NCI-H2081 treated with DMSO at 0.1 percent for 48 hours (cell line): ENCODE results near the gene DPEP2.
"Not testable (repeated sequence)": the region's sequence is repeated elsewhere in the genome, so short reads cannot be mapped to it uniquely, and the experiment has no call there.

Source experiments
- DNase-seq: peaks from one replicate; lab custom pipeline; 2025; lab: John Stamatoyannopoulos, UW

DPEP2 gene

GRCh38 chr16:68005211-68005610, 5.9 kb upstream of the DPEP2 start:
- DNase-seq = no peak

- DNase-seq = no peak
These were observed 3.7 kb upstream of the DPEP2 start for GRCh38 chr16:68003031-68003430.

GRCh38 chr16:68000450-68000849, 1.2 kb upstream of the DPEP2 start:
- DNase-seq = no peak

GRCh38 chr16:67999985-68000384, 701 bp upstream of the DPEP2 start:
- DNase-seq = no peak

GRCh38 chr16:67998231-67998778, 979 bp downstream of the DPEP2 start:
- DNase-seq = not testable (repeated sequence)

GRCh38 chr16:67996666-67997065, 2.6 kb downstream of the DPEP2 start:
- no peak for DNase-seq

GRCh38 chr16:67995423-67995822, 3.9 kb downstream of the DPEP2 start:
- no peak for DNase-seq

- not testable (repeated sequence) for DNase-seq
These were observed 5.3 kb downstream of the DPEP2 start for GRCh38 chr16:67994040-67994408.

GRCh38 chr16:67993207-67994039, 5.9 kb downstream of the DPEP2 start:
- DNase-seq = peak; percentile 8

- no peak for DNase-seq
These were observed 6.5 kb downstream of the DPEP2 start for GRCh38 chr16:67992661-67993206.

GRCh38 chr16:67990018-67990386, 9.3 kb downstream of the DPEP2 start:
- no peak for DNase-seq

- no peak for DNase-seq
These were observed 9.8 kb downstream of the DPEP2 start for GRCh38 chr16:67989322-67990017.

GRCh38 chr16:67988675-67989074, 10.6 kb downstream of the DPEP2 start:
- no peak for DNase-seq

GRCh38 chr16:67987460-67988160, 11.7 kb downstream of the DPEP2 start:
- no peak for DNase-seq

- no peak for DNase-seq
These were observed 12.3 kb downstream of the DPEP2 start for GRCh38 chr16:67986949-67987348.

- DNase-seq = no peak
These were observed 17.1 kb downstream of the DPEP2 start for GRCh38 chr16:67982011-67982696.

GRCh38 chr16:67979955-67980678, 19.2 kb downstream of the DPEP2 start, which contains the start of gene DPEP3:
Gene DPEP3, minus strand, starts transcription at chr16:67980499. Its CDS starts 119 bp downstream, at chr16:67980380.
- no peak for DNase-seq

- no peak for DNase-seq
These were observed 21.6 kb downstream of the DPEP2 start for GRCh38 chr16:67977469-67978227.

GRCh38 chr16:67977005-67977404, 22.3 kb downstream of the DPEP2 start:
- no peak for DNase-seq

GRCh38 chr16:67976205-67976604, 23.1 kb downstream of the DPEP2 start:
- no peak for DNase-seq
